Right ventricle myocardium superior (tissue), 1 donor: Measurements from ENCODE around the gene EFNA5. TPM values are rescaled to one million over a fixed set of nuclear protein-coding genes. Genes with fewer than 3 reads are reported as not detected.

Source experiments
- ATAC-seq: fragments of 200-7000 bp; cut with Tn5 transposase; one replicate; pipeline ENCODE4 v1.9.1; 2020; ENCODE audit warnings: mild to moderate bottlenecking; ENCODE audit not compliant: poor library complexity
- DNase-seq: peaks from one replicate; pipeline ENCODE4 v3.0.0-alpha.2; 2020
- intact Hi-C: fragments of 100-400 bp; cut with DNase I; formaldehyde crosslinking; loops from one replicate; pipeline ENCODE4 v1.11.2; 2022
- long read RNA-seq: library from polyadenylated mRNA; unstranded; transcript quantifications from one replicate; pipeline ENCODE4 v2.0.0, GENCODE V29; 2021
- total RNA-seq: library from RNA; stranded (reverse); fragmentation: NEBNext Ultra II Directional; extraction: Animal tissue kit (Norgen Biotek cat#: 25700); gene quantifications from one replicate; pipeline ENCODE4 v1.2.1, GENCODE V29; 2021
- donor health status: DM: no; HTN: yes; CAD: no; lungs with severe emphysema.

The EFNA5 gene
- total RNA-seq = 25.7 TPM
- long read RNA-seq, partial matches to known transcripts = 0 of 4 reads
- long read RNA-seq, other reads (novel, unspliced or antisense) = 4 of 4 reads

DNA sequence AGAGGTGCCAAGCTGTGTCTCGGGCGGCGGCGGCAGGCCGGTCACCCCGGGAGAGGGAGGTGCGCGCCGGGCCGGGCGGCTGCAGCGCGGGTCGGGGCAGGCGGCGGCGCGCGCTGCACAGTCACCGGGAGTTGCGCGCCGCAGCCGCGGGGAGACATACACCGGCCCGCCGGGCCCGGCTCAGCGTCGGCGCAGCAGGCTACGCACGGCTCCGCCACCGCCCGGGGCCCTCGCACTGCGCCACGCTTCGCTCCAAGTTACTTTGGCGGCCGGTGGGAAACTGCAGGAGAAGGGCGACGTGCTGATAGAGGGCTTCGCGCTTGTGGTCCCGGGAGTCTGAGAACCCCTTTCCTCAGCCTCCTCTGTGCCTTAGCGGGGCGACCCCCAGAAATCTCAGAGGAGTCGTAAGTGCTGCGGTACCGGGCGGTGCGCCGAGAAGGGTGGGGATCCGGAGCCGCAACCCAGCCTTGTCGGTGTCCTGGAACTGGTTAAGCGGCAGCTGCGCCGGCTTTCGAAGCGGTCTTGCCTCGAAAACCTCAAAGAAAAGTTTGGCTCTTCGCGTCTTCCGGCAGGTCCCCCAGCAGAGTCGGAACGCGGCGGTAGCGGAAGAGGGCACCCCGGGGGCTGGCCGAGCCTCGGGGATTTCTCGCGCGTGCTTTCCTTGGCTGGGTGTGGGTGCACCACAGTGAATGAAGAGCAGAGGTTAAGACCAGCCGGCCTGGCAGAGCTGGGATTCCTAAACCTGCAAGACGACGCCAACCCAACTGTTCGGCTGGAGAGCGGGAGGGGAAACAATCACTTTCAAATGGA lies at the start of gene EFNA5:
EFNA5 (minus strand) TSS at position 6 of the 810 bp plus-strand sequence.
- DNase-seq = peak; percentile 64
- intact Hi-C loops = loop anchor here (5.0 to 10.0 kb wide), 2 partner anchors 286 to 569 kb away; no protein-coding TSS in a partner anchor
- peak; percentile 30 for ATAC-seq

DNA sequence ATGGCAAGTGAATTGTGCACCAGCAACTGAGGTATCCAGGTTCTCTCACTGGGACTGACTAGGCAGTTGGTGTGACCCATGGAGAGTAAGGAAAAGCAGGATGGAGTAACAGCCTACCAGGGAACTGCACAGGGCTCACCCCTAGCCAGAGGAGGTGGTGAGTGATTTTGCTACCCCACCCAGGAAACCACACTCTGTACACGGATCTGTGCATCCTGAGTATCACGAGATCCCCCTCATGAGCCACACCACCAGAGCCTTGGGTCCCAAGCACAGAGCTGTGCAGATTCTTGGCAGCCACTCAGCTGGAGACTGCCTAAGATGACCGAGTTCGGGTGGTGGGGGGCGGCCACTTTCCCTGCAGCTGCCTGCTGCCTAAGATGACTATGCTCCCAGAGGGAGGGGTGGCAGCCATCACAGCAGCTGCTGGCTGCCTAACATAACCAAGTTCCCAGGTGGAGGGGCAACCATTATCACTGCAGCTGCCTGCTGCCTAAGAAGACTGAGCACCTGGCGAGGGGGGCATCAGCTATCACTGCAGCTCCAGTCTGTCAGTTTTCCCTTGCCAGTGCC lies 48.4 kb upstream of the EFNA5 start:
- DNase-seq (no peak), ATAC-seq (no peak)
- intact Hi-C loops = no loop called here

DNA sequence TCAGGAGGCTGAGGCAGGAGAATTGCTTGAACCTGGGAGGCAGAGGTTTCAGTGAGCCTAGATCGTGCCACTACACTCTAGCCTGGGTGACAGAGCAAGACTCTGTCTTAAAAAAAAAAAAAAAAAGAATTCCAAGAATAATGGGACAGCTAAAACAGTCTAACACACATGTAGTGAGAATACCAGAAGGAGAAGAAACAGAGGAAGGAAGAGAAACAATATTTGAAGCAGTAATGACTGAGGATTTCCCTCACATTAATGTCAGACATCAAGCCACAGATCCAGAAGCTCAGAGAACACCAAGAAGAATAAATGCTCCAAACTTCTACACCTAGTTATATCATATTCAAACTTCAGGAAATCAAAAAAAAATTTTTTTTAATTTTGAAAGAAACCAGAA lies 47.1 kb upstream of the EFNA5 start:
- ATAC-seq = no peak
- no peak for DNase-seq
- intact Hi-C loops = no loop called here

DNA sequence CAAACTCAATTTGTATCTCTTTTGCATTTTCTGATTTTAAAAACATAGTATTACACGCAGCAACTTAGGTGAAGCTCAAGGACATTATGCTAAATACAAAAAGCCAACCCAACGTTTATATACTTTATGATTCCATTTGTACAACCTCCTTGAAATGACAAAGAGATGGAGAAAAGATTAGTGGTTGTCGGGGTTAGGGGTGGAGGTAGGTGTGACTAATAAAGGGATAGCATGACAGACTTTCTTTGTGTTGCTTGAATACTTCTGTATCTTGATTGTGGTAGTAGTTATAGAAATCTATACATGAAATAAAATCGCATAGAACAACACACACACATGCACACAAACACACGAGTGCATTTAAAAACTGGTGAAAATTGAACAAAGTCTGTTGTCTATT lies 42.5 kb upstream of the EFNA5 start:
- intact Hi-C loops = no loop called here
- ATAC-seq (no peak), DNase-seq (no peak)

DNA sequence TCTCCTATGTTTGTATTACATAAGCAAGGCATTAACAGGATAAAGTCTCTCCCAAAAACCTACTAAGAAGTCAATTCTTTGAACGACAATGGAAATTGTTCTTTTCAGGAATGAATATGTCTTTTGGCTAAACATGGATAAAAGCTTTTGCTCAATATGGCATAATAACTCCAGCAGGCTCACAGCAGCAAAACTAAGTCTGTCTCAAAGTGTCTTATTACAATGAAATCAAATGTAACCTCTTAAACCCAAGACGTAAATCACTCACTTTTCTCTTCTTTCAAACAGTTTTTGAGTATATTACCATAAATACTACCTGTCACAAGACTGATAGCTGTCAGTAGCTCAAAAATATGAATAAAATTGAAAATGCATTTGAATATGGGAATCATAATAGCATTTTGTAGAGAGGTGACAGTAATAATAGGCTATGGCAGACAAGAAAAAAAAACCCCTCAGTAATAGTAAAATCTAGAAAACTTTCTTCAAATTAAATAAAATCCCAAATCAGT lies 41.7 kb upstream of the EFNA5 start:
- no peak for DNase-seq
- ATAC-seq = no peak
- intact Hi-C loops = no loop called here

DNA sequence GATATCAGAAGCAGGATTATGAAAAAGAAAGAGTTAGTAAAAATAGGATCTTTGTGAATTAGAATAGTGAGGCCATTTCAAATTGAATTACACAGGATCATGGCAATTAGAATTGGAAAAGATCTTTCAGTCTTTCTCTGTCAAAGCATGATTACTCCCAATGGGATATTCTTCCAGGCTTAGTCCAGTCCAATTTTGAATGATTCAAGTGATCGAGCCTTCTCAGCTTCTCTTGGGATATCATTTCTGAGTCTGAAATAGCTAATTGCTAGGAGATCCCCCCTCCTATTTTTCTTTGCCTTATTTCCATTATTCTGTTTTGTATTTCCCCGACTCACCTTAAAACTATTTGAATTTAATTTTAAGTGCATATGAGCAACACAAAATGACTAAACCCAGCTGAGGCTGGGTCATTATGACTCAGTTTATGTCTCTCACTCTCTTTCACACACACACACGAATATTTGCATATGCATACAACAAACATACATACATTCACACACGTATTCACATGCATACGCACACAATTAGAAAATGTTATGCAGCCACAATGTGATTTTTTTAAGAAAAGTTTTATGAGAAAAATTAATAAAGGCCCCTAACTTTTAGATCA lies 34.8 kb upstream of the EFNA5 start:
- intact Hi-C loops = no loop called here

DNA sequence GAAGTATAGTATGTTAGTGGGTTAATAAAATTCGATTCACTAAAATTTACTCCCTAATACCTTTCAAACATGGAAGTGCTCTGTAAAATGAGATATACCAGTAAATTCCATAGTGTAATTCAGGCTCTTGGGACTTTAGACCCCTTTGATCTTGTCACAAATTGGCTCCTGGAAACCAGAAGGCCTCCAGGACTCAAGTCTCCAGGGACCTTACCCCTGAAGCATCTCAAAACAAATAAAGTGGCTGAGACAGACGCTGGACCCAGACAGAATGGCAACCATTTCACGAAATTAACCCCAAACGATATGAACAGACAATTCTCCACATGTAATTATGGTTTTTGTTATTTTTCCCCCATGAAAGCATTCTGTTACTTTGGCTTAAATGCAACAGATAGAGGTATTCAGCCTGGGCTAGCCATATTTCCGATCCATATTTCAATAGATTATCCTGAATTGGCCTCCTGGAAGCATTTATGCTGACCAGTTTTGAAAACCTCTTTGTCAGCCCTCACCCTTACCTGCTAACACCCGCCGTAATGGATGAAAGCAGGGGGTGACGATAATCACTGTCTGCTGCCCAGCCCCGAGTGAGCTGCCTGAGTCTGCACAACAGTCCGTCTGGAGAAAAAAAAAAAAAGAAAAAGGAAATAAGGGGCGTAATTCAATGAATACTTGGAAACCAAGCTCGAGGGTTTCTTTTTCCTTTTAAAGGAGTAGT lies 34.1 kb upstream of the EFNA5 start:
- DNase-seq = no peak

More for the DNA sequence above, 34.8 kb upstream of the EFNA5 start:
- DNase-seq (no peak), ATAC-seq (no peak)

DNA sequence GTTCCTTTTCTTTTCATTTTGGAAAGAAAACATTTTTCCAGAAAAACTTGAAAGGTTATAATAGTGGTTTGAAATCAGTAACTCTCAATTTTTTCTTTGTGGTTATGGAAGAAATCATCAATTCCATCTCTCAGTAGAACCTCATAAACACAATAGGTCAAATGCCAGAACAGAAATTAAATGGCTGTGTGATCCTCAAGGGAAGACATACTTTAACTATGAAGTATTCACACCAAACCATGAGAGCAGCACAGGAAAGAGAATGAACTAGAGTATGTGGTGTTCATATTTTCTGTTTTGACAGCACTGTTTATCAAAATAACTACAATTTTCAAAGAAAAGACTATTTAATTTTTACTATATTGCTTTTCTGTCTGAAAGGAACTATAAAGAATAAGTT lies 29.7 kb upstream of the EFNA5 start:
- no peak for DNase-seq
- ATAC-seq = no peak
- intact Hi-C loops = no loop called here

More for the DNA sequence above, 34.1 kb upstream of the EFNA5 start:
- no peak for ATAC-seq
- intact Hi-C loops = no loop called here

DNA sequence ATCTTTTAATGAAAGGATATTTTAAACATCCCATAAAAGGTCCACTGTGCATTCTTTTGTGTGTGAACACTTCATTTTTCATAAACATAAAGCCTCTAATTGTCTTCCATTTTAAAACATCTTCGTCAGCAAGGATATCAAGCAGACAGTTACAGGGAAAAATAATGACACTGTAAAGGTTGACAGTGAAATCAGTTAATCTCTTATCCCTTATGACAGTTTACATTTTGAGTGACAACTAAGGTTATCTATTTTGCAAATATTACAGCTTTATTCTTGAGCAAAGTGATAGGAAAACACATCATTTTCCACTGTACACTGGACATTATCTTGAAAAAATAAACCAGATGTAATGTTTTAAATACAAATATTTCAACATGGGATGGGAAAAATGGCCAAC lies 28.7 kb upstream of the EFNA5 start:
- no peak for DNase-seq
- no peak for ATAC-seq
- intact Hi-C loops = no loop called here

DNA sequence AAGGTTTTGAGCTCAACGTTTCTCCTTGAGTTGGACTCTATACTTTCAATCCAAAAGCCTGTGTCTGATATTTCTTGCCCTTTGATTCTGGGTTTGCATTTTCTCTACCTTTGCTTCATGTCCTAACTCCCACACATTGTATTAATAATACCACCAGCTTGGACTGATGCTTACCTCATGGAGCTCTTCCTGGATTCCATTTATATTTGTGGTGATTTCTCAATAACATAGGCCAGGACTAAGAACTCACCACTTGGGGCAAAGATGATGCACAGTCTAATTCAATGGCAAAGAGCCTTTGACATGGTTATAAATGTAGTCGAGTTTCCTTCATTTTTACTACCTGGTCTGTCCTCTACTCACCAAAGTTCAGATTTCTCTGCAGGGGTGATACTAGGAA lies 27.5 kb upstream of the EFNA5 start:
- ATAC-seq (no peak), DNase-seq (no peak)
- intact Hi-C loops = no loop called here

DNA sequence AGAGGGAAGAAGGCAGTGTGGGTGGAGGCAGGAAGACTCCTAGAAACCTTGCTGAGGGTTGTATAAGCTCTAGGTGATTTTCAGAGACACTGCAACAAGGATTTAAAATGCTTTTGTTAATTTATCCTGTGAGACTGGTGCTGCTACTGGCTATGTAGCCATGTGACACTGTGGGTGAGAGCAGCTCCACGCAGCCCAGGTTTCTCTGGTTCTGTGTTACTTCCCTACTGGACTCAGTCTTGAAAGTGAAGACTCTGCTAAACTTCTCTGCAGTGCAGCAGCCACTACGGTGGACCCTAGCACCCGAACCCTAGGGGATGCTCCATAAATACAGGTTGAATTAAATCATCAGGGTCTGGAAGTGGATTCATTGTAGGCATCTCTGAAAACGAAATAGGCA lies 25.8 kb upstream of the EFNA5 start:
- ATAC-seq = no peak
- DNase-seq = no peak
- intact Hi-C loops = no loop called here

DNA sequence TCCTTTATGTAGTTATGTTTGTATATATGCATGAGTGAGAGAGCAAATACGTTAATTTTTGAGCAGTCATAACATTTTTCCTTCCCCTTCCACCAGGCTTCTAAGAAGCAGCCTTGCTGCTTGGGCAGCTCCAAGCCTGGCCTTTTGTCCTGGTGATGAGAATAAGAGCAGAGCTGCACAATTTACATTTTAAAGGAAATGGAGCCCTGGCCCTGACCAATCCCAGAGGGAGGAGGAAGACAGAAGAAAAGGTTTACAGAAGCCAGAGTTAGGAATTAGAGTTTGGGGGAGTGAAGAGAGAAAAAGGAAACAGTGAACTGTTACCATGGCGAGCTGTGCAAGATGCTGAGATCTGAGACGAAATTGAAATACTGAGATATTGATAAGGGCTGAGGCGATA lies 25.3 kb upstream of the EFNA5 start:
- no peak for DNase-seq
- ATAC-seq = no peak
- intact Hi-C loops = no loop called here

DNA sequence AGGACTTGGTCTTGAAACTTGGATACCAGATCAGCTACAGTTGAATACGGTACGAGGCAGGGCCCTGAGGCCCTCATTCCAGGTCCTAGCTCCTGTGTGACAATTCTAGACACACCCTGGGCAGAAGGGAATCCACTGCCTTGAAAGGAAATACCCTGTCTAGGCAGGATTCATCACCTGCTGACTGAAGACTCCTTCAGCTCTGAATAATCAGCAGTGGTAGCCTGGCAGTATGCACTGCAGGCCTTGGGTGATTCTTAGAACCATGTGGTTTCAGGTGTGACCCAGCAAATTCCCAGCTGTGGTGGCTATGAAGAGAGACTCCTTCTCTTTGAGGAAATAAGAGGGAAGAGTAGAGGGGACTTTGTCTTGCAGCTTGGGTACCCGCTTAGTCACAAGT lies 17.2 kb upstream of the EFNA5 start:
- ATAC-seq = no peak

DNA sequence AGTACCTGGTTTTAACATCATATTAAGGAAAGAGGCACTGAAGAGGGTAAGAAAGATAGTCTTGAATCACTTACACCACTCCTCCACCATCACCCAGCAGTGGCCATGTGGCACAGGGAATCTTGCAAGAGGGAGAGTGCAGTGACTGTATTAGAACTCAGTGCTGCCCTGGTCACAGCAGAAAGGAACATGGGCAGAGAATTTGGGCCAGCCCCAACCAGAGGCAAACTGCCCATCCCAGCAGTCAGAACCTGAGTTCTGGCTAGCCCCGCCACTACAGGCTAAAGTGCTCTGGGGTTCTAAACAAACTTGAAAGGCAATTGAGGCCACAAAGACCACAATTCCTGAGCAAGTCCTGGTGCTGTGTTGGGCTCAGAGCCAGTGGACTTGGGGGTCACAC lies 16.7 kb upstream of the EFNA5 start:
- intact Hi-C loops = no loop called here
- DNase-seq (peak; percentile 29), ATAC-seq (no peak)

More for the DNA sequence above, 17.2 kb upstream of the EFNA5 start:
- DNase-seq = no peak
- intact Hi-C loops = no loop called here

DNA sequence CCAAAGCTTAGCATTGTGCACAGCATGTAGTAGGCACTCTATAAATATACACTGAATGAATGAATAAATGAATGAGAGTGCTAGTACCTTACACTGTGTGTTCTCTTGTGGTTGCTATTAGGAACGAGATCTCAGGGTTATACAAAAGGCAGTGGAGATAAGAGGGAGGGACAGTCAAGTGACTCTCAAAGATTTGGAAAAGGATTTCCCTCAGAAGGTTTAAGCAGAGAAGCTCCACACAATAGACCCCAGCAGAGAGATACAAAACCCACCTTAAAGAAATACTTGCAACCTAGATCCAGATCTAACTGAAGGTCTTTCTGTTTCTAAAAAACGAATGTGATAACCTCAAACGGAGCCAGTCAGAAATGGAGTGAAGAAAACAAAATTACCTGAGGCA lies 11.8 kb upstream of the EFNA5 start:
- DNase-seq (no peak), ATAC-seq (no peak)
- intact Hi-C loops = no loop called here

DNA sequence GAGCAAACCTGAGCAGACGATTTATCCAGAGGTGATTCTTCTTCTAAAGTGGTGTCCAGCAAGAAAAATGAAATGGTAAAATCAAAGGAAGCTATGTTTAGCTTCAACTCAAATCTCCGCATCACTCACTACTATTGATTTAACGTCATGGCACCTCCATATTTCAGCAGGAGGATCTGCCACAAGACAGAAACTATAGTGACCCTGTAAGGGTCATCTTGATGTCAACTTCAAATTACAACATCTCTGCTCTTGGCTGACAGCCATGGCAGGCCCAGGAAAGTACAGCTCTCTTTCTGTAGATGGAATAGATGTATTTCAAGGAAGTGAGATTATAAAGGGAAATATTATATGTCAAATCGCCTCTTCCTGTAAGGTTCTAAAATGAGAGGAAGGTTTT lies 10.1 kb upstream of the EFNA5 start:
- DNase-seq (no peak), ATAC-seq (no peak)
- intact Hi-C loops = no loop called here

DNA sequence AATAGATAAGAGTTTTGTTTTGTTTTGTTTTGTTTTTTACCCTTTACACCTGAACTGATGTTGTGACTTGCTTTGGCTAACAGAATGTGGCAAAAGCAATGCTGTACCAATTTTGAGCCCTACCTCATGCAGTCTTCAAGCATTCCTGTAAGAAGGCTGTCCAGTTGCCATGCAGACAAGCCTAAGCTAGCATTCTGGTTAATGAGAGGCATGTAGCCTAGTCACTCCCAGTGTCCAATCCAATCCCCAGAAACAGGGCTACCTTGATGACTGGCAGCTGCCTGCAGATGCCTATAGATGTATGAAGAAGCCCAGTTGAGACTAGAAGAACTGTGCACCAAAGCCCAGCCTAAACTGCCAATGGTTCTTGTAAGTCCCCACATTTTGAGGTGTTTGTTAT lies 9.4 kb upstream of the EFNA5 start:
- intact Hi-C loops = no loop called here
- no peak for ATAC-seq
- DNase-seq = no peak

DNA sequence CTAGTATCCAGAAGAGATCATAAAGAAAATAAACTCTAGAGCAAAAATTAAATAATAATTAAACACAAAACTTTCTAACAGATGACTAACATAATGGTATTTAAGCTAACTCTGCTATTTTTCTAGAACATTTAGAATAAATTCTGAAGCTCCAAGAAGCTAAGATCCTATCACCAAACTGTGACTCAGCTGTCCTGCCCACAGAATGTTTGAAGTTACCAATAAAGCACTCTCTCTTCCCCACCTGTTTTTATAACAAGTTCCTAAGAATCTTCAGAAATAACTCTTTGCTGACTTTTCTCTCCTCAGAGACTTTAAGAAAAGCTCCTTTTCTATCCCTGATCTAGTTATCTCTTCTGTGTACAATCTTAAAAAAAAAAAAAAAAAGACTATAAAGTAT lies 6.0 kb upstream of the EFNA5 start:
- intact Hi-C loops = loop anchor here (10.0 kb wide), 1 partner anchor 292 kb away; no protein-coding TSS in a partner anchor
- no peak for ATAC-seq

DNA sequence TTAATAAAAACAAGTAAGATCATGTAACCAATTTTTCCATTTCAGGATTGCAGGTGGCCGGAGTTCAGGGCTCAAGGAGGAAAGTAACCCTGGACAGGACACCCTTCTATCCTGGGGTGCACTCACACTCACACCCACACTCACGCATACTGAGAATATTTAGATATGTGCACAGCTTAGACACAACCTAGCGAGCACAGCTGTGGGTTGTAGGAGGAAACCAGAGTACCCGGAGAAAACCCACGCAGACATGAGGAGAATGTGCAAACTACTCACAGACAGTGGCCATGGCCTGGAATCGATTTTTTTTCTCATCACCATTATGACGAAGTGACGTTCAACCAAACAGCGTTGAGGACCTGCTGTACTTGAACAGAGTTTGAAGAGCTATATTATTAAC lies 4.5 kb upstream of the EFNA5 start:
- no peak for ATAC-seq
- intact Hi-C loops = loop anchor here (10.0 kb wide), 1 partner anchor 290 kb away; no protein-coding TSS in a partner anchor
- no peak for DNase-seq

More for the DNA sequence above, 6.0 kb upstream of the EFNA5 start:
- no peak for DNase-seq
